Uterus (tissue), 2 donors: Measurements from ENCODE around the gene SERTAD1.

Experiments used
- CTCF ChIP-seq, 4 experiments: fragments of 200-600 bp in 2 of 4; fragments of 450-650 bp in 2 of 4; sonication (generic) in 2 of 4; IDR thresholded peaks; one replicate each; pipeline ENCODE4 v1.5.1; 2016 to 2019; ENCODE audit warnings: antibody characterized with exemption in 4 of 4, mild to moderate bottlenecking in 2 of 4, moderate library complexity in 1 of 4
- POLR2A ChIP-seq, 2 donors: fragments of 450-650 bp; IDR thresholded peaks; one replicate each; pipeline ENCODE4 v1.6.1; 2016; ENCODE audit warnings: antibody characterized with exemption in 2 of 2, mild to moderate bottlenecking in 1 of 2, moderate library complexity in 1 of 2

GRCh38 chr19:40471111-40471510 lies 45.3 kb upstream of the SERTAD1 start:
- TF ChIP-seq CTCF (IDR thresholded peaks at IDR 0.05) (no peak), POLR2A (IDR thresholded peaks at IDR 0.05) (no peak)
